Stimulated activated naive B cell treated with anti-CD40 and anti-IgM and Interleukin-4, amounts not matched to agents 10 μg/mL and 1 μg/mL and 100 μg/mL, for 72 hours (primary cell): Measurements from ENCODE around the gene AGAP1.

Source experiments
- ATAC-seq, 2 donors: fragments of 150-1000 bp; cut with Tn5 transposase; replicated peaks; 2 replicates each; pipeline ENCODE4 v1.10.0; 2021; ENCODE audit warnings: moderate library complexity in 1 of 2
- DNase-seq: peaks from one replicate; pipeline ENCODE4 v3.0.0; 2021
- H3K27ac Mint-ChIP-seq: one replicate; pipeline ENCODE4 v1.8.0; 2022; ENCODE audit warnings: mild to moderate bottlenecking, mixed read lengths
- H3K27me3 Mint-ChIP-seq, 2 donors: one replicate each; pipeline ENCODE4 v1.8.0; 2022; ENCODE audit warnings: mixed read lengths in 2 of 2
- H3K36me3 Mint-ChIP-seq, 2 donors: one replicate each; pipeline ENCODE4 v1.8.0; 2022; ENCODE audit warnings: mixed read lengths in 2 of 2, mild to moderate bottlenecking in 1 of 2
- H3K4me1 Mint-ChIP-seq, 2 donors: one replicate each; pipeline ENCODE4 v1.8.0; 2022; ENCODE audit warnings: mixed read lengths in 2 of 2, mild to moderate bottlenecking in 1 of 2
- H3K4me3 Mint-ChIP-seq, 2 donors: one replicate each; pipeline ENCODE4 v1.8.0; 2022; ENCODE audit warnings: mild to moderate bottlenecking in 2 of 2, mixed read lengths in 2 of 2, moderate library complexity in 1 of 2
- H3K9me3 Mint-ChIP-seq, 2 donors: one replicate each; pipeline ENCODE4 v1.8.0; 2022; ENCODE audit warnings: mixed read lengths in 2 of 2, mild to moderate bottlenecking in 1 of 2

The AGAP1 gene

DNA sequence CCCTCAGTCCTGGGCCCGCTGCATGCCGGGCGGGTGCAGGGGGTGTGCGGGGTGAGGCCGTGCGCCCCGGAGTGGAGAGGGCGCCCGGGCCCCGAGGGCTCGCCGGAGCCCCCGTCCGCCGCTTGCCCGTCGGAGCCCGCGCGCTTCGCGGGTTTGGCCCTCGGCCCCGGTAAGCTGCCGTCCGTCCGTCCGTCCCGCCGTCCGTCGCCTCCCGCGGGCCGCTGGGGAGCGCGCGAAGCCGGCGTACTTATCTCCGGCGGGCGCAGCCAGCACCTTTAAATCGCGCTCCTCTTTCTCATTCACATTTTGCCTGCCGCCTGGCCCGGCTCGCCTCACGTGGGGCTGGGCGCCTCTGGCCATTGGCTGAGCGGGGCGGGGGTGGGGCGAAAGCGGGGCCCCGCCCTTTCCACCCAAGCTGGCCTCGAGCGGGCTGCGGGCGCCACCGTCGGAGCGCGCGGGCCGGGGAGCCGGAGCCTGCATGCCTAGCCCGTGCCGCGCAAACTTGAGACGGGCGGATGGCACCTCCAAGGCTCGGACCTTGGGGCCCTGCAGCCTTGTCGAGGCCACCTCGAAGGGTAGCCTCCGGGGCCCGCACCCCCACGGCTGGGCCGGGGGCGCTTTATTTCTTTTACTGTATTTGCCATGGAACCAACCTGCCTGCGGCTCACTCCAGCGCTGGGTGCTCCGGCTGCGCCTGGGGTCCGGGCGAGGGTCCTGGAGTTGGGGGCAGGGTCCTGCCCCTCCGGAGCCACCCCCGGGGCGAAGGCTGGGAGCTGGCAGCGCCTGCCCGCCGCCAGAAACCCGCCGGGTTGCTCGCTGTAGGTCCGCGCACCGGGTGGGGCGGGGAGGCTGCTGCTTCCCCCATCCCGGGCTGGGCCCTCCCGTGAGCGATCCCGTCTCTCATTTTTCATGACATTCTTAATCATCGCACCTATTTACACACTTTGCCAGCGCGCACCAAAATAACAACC lies 674.6 kb downstream of the AGAP1 start, which contains the start of gene GBX2:
Gene GBX2 (minus strand): TSS at position 277 of the 971 bp plus-strand sequence. CDS start 415 bp downstream, outside the sequence.
- peak within 1 kb of the TSS; percentile 94 for H3K27ac Mint-ChIP-seq
- peaks cover 5 to 17% of the 10 kb centered on the region in 2 donors for H3K4me1 Mint-ChIP-seq
- DNase-seq (no peak), ATAC-seq (no peak)
- H3K4me3 Mint-ChIP-seq, result peak within 1 kb of the TSS; percentile 29 to 41
- peaks cover 0 to 3% of the 10 kb centered on the region in 2 donors for H3K36me3 Mint-ChIP-seq
- H3K9me3 Mint-ChIP-seq, result no peaks in the 10 kb centered on the region
- peaks cover 47 to 70% of the 10 kb centered on the region in 2 donors for H3K27me3 Mint-ChIP-seq

DNA sequence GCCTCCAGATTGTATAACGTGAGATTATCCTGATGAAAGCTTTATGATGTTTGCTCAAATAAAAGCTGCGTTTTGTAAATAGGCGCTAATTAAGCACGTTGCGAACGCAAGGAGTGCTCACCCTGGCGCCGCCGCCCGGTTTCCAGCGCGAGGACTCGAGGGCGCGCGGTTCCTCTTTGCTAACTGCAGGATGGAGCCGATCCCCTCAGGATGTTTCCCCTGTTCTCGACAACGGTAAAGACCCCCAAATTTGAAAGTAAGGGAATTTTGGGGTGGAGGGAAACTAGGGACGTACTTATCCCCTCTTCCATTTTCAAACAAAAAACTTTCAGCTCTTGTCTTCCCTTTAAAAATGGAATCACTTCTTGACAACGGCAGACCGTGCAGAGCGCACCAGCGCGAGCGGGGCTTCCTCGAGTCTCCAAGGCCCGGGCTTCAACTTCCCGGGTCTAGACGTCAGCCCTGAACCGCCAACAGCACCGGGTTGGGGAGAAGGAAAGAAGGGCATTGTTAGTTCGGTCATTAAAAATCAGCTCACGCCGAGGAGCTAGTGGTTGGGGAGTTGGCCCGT lies 675.4 kb downstream of the AGAP1 start:
- no peak for ATAC-seq
- Mint-ChIP-seq H3K27ac (peak overlapping the region; percentile 94), H3K4me3 (peak overlapping the region; percentile 29 to 30), H3K9me3 (no peaks in the 10 kb centered on the region), H3K27me3 (peaks cover 54 to 78% of the 10 kb centered on the region in 2 donors), H3K4me1 (peaks cover 5 to 17% of the 10 kb centered on the region in 2 donors), H3K36me3 (peaks cover 0 to 3% of the 10 kb centered on the region in 2 donors)
- no peak for DNase-seq

- Mint-ChIP-seq H3K4me1 (peaks cover 5 to 17% of the 10 kb centered on the region in 2 donors), H3K9me3 (no peaks in the 10 kb centered on the region)
These were observed 676.1 kb downstream of the AGAP1 start for GRCh38 chr2:236169741-236170589.

DNA sequence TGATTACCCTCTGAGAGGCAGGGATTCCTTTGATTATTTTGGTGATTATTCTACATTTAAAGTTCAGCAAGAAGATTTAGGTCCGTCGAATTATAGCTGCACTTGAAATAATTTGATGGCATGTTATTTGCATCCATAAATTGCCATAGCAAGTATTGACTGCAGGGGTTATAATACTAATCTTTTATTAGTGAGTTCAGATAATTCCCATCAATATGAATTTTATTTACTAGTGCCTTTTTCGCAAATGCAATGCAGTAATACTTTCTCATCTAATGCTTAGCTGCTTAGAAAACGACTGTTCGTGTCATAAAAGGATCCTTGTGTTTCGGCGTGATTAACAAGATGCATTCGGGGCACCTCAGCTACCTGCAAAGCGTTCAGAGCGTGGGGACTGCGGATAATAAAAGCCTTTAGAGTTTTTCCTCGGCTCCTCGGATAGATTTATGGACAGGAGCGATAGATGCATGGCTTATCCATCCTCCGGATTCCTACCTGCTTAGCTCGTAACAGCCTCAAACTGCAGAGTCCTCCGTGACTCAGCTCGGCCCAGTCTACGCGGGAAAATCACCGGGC lies 676.8 kb downstream of the AGAP1 start:
- H3K27me3 Mint-ChIP-seq, result peaks cover 68 to 81% of the 10 kb centered on the region in 2 donors
- ATAC-seq, result no peak
- no peaks in the 10 kb centered on the region for H3K9me3 Mint-ChIP-seq
- no peak overlapping the region for H3K4me3 Mint-ChIP-seq
- peak overlapping the region; percentile 94 for H3K27ac Mint-ChIP-seq
- no peak for DNase-seq
- H3K36me3 Mint-ChIP-seq, result peaks cover 0 to 3% of the 10 kb centered on the region in 2 donors
- peaks cover 5 to 17% of the 10 kb centered on the region in 2 donors for H3K4me1 Mint-ChIP-seq

More at GRCh38 chr2:236169741-236170589, 676.1 kb downstream of the AGAP1 start:
- Mint-ChIP-seq H3K4me3 (peak overlapping the region in 1 of 2 donors; percentile 30), H3K27me3 (peaks cover 61 to 81% of the 10 kb centered on the region in 2 donors), H3K27ac (peak overlapping the region; percentile 94), H3K36me3 (peaks cover 0 to 3% of the 10 kb centered on the region in 2 donors)
- DNase-seq, result no peak
- no peak for ATAC-seq

DNA sequence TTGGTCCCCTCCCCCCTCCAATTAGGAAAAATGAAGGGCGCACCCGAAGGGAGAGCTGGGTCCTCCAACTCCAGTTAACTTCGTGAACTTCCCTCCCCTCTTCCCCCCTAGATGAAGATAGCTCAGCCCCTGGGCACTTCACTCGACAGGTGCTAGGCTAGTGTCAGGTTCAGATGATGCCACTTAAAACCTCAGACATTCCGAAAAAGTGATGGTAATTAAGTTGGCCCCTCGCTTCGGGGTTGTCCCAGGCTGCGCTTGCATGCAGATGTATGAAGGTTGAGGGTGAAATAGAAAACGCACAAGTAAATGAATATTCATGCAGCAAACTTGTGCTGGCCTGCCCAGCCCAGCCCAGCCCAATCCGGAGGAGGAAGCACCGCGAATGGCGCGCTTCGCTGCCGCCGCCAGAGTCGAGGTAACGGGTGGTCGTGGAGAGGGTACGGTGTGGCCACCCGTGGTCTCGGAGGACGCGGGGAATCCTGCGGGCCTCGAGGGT lies 677.4 kb downstream of the AGAP1 start:
- Mint-ChIP-seq H3K9me3 (no peaks in the 10 kb centered on the region), H3K36me3 (peaks cover 0 to 3% of the 10 kb centered on the region in 2 donors), H3K4me3 (no peak overlapping the region), H3K27me3 (peaks cover 67 to 80% of the 10 kb centered on the region in 2 donors), H3K27ac (peak overlapping the region; percentile 59), H3K4me1 (peaks cover 3 to 14% of the 10 kb centered on the region in 2 donors)
- DNase-seq (no peak), ATAC-seq (no peak)

DNA sequence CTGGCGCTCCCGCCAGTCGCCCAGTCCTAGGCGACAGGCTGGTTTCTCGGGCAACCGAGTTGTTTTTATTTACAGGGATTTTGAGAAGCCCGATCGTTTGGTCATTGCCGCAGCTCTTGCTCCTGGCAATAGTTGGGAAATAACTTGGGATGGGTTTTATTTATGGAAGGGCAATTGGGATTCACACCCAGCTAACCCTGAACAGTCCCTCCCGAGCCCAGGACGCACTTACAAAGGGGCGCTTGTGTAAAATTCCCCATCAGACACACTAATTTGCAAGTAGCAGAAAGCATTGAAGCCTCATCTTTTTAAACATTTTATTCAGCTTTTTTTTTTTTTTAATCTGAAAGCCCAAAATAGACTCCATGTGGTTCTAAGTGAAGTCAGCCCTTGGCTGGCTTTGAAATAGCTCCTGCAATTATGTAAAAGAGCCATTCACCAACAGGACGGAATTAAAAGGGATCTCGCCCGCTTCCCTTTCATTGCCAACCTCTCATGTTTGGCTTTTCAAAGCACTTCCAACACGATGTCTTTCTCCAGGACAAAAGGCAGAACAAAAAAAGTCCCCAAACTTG lies 677.9 kb downstream of the AGAP1 start:
- Mint-ChIP-seq H3K4me1 (peaks cover 0 to 9% of the 10 kb centered on the region in 2 donors), H3K27me3 (peaks cover 66 to 78% of the 10 kb centered on the region in 2 donors), H3K9me3 (no peaks in the 10 kb centered on the region), H3K27ac (peak overlapping the region; percentile 60), H3K4me3 (no peak overlapping the region), H3K36me3 (peaks cover 0 to 3% of the 10 kb centered on the region in 2 donors)
- DNase-seq (no peak), ATAC-seq (no peak)

GRCh38 chr2:236172255-236173035 lies 678.6 kb downstream of the AGAP1 start:
- peaks cover 67 to 81% of the 10 kb centered on the region in 2 donors for H3K27me3 Mint-ChIP-seq
- peak overlapping the region in 1 of 2 donors; percentile 19 for H3K4me3 Mint-ChIP-seq
- no peaks in the 10 kb centered on the region for H3K9me3 Mint-ChIP-seq
- DNase-seq, result no peak
- peaks cover 0 to 3% of the 10 kb centered on the region in 2 donors for H3K36me3 Mint-ChIP-seq
- peaks cover 0 to 7% of the 10 kb centered on the region in 2 donors for H3K4me1 Mint-ChIP-seq
- ATAC-seq, result no peak
- H3K27ac Mint-ChIP-seq, result peak overlapping the region; percentile 60

DNA sequence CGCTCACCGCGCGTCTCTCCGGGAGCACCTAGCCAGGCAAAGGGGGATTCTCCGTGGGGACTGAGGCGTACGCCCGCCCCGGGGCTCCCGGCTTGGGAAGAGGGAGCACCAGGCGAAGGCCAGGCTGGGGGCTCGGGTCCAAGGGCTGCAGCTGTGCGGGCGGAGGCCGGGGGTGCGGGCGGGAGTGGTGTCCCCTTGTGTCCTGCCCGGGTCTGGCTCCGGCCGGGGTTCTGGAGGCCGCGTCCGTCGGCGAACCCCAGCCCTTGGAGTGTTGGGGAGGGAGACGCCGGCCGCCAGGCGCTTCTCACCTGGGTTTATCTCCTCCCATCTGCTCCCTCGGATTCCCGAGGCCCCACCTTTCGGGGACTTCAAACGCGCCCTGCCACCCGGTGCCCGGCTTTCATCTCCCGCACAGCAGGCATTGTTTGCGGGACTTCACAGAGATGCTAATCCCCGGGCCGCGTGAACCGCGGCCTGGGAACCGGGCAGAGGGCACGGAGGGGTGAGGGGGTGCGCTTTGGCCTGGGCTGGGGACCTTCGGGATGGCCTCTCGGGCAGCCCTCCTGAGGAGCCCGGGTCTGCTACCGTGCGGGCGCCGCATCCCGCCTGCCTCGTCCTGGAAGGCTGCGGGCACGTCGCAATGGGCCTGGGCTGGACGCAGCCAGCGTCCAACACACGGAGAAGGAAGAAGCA lies 679.3 kb downstream of the AGAP1 start:
- ATAC-seq (no peak), DNase-seq (no peak)
- peaks cover 75 to 88% of the 10 kb centered on the region in 2 donors for H3K27me3 Mint-ChIP-seq
- peaks cover 0 to 11% of the 10 kb centered on the region in 2 donors for H3K4me1 Mint-ChIP-seq
- peak overlapping the region; percentile 31 for H3K27ac Mint-ChIP-seq
- peak overlapping the region in 1 of 2 donors; percentile 19 for H3K4me3 Mint-ChIP-seq
- peaks cover 0 to 3% of the 10 kb centered on the region in 2 donors for H3K36me3 Mint-ChIP-seq
- H3K9me3 Mint-ChIP-seq, result no peaks in the 10 kb centered on the region

DNA sequence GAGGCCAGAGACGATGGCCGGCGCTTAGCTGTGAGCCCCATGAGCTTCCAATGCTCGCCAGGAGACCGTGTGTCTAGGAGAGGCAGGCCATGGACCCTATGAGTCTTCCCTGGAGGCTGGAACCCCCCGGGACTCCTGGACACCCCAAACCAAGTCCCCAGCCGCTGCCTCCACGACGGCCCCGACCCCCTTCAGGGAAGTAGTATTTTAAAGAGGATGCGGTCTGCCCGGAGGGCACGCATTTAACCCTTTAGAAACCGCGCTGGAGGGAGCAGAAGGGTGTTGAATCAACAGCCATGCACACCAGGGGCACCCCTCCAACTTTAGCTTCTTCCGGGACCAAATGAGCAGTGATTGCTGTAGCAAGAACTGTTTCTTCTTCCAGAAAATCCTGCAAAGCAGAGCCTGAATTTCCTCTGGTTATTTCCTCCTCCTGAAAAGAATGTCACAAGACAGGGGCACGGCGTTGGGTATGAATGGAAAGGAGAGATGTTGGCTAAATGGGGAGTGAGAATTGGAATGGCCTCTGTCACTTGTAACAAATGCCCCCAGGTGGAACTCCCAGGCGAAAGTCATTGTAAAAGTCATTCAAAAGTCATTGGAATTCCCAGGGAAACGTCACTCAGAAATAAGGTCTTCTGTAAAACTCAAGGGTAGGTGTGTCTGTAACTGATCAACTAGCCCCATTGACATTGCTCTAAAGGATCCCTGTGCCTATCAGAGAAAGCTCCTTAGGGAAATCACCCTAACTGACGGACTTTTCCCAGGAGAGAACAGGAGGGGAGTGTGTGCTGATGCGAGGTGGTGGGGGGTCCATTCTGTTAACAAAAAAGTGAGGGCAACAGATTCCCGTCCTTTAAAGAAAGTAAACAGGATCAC lies 680.1 kb downstream of the AGAP1 start:
- H3K27me3 Mint-ChIP-seq, result peaks cover 75 to 94% of the 10 kb centered on the region in 2 donors
- DNase-seq (no peak), ATAC-seq (no peak)
- no peaks in the 10 kb centered on the region for H3K9me3 Mint-ChIP-seq
- peak overlapping the region; percentile 59 for H3K27ac Mint-ChIP-seq
- H3K36me3 Mint-ChIP-seq, result peaks cover 0 to 3% of the 10 kb centered on the region in 2 donors
- no peak overlapping the region for H3K4me3 Mint-ChIP-seq
- H3K4me1 Mint-ChIP-seq, result peaks cover 0 to 14% of the 10 kb centered on the region in 2 donors

- H3K27ac Mint-ChIP-seq, result no peak overlapping the region
- H3K27me3 Mint-ChIP-seq, result peaks cover 69 to 92% of the 10 kb centered on the region in 2 donors
- H3K9me3 Mint-ChIP-seq, result peaks cover 0 to 3% of the 10 kb centered on the region in 2 donors
- peaks cover 1 to 3% of the 10 kb centered on the region in 2 donors for H3K36me3 Mint-ChIP-seq
- no peak overlapping the region for H3K4me3 Mint-ChIP-seq
- peaks cover 1 to 8% of the 10 kb centered on the region in 2 donors for H3K4me1 Mint-ChIP-seq
- ATAC-seq (no peak), DNase-seq (no peak)
These were observed 681.8 kb downstream of the AGAP1 start for GRCh38 chr2:236175548-236176150.

DNA sequence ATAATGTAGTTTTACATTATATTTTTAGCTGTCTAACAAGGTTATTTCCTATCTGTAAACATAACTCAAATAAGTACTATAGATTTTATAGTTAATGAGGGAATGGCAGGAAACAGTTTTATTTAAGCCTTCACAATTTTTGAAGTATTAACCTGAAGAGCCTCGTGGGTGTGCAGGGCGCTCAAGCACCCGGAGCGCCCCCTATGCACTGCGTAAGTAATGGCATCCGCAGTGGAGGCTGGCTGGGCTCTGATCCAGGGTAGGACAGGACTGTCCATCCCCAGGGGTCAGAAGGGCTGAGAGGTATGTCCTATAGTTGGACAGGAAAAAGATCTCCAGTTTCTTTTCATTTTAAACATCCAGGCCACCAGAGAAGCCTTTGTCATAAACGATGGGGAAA lies 682.6 kb downstream of the AGAP1 start:
- H3K27me3 Mint-ChIP-seq, result peaks cover 71 to 92% of the 10 kb centered on the region in 2 donors
- peaks cover 0 to 3% of the 10 kb centered on the region in 2 donors for H3K9me3 Mint-ChIP-seq
- peaks cover 3% of the 10 kb centered on the region in 2 donors for H3K36me3 Mint-ChIP-seq
- no peak overlapping the region for H3K27ac Mint-ChIP-seq
- ATAC-seq (peak in 1 of 2 donors; percentile 38), DNase-seq (no peak)
- no peak overlapping the region for H3K4me3 Mint-ChIP-seq
- H3K4me1 Mint-ChIP-seq, result peaks cover 1 to 8% of the 10 kb centered on the region in 2 donors
